Stimulated activated CD4-positive, alpha-beta T cell treated with anti-CD3 and anti-CD28 coated beads, Interleukin-1b, Interleukin-23, amount 100 ng/mL, for 1 hour (primary cell): ENCODE results near the gene KIF3A.

ENCODE experiments used
- DNase-seq, 2 donors: peaks; one replicate each; pipeline ENCODE4 v3.0.0-alpha.2; 2020; ENCODE audit warnings: low read depth in 2 of 2

The KIF3A gene

DNA sequence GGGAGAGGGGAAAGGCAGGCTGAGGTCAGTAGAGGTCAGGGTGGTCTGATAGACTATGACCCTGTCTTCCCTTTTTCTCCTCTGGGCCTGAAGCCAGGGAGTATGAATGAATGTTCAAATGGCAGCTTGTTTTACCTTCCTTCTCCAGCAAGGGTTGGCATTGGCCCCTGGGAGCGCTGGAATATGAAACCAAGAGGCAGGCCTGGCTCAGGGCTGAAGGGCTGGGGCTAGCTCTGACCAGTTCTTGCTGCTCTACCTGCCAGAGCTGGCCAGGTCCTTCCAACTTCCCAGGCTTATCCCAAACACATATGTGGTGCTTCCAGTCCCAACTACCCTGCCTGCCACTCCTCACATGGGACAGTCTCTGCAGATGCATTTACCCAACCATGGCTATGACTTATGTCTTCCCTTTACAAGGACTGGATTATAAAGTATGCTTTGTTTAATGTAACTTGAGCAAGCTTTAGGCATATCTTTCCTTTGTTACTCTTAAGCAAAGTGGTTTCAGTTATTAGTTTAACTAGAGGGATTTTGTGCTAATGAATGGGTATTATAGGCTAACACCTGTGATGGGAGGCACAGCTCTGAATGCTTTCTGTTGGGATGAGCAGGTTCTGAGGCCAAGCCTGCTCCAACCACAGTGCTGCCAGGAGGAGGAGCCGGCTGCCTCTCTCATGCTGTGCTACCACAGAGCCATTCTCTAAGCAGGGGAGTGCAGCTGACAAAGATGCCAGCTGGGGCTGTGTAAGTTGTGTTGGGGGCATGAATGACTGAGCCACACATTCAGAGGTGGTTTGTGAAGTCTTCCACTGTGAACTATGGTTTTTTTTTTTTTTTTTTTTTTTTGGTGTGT is 16.0 kb upstream of the KIF3A start:
- no peak for DNase-seq

DNA sequence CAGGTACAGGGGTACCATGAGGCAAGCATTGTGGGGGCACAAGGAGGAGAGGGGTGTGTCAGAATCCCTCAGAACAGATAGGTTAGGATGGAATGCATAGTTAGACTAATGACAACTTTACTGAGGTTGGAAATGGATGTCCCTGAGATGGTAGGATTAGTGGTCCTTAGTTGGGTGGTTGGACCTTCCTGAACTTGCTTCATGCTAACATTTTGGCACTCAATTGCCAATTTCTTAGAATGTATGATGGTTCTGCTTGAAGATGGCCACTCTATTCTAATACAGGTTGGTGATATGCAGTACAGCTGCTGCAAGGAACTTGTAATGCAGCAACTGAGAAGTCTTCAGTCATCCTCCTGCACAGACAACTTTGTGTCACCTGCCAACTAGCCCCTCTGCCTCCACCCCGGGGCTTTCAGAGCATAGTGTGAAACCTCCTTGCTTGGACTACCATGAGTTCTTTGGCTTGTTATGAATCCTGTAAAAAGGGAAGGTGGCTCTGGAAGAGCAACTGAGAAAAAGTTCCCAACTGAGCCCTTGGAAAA is 15.3 kb upstream of the KIF3A start:
- DNase-seq: no peak

DNA sequence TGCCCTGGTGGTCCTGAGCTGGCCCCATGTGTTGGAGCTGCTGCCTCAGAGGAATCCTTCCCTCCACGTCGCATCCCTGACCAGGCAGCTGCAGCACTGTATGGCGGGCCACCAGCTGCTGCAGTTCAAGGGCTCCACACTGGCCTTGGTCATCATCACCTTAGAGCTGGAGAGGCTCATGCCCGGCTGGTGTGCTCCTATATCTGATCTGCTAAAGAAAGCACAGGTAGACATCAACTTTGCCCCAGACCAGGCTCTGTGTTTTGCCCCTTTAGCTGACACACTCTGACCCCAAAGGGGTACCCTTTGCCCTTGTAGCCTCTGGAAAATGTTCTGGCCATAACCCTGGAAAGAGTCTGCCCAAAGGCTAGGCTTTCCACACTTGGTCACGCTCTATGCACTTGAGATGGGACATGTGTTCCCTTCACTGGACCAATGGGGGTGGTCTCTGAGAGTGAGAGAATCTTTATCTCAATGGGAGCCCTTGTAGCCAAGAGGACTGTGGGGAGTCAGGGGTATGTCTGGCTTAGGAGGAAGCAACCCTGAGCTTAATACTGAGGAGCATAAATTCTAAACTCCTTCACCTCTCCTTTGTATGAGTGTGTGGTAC is 14.7 kb upstream of the KIF3A start:
- no peak for DNase-seq

DNA sequence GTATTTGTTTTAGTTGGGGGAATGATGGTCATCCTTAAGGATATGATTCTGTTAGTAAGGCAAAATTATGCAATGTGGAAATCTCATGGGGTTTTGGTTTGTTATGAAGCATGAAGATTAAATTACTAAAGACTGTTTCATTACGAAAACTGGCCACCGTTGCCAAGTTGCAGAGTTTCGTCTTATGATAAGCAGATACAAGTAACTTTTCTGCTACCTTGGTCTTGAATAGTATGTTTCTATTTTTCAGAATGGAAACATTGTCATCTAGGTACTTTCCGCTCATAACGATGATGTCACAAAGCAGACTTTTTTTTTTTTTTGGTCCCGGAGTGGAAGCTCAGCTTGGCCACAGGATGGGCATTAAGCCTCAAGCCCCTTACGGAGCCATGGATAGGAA is 14.1 kb upstream of the KIF3A start:
- DNase-seq: no peak

DNA sequence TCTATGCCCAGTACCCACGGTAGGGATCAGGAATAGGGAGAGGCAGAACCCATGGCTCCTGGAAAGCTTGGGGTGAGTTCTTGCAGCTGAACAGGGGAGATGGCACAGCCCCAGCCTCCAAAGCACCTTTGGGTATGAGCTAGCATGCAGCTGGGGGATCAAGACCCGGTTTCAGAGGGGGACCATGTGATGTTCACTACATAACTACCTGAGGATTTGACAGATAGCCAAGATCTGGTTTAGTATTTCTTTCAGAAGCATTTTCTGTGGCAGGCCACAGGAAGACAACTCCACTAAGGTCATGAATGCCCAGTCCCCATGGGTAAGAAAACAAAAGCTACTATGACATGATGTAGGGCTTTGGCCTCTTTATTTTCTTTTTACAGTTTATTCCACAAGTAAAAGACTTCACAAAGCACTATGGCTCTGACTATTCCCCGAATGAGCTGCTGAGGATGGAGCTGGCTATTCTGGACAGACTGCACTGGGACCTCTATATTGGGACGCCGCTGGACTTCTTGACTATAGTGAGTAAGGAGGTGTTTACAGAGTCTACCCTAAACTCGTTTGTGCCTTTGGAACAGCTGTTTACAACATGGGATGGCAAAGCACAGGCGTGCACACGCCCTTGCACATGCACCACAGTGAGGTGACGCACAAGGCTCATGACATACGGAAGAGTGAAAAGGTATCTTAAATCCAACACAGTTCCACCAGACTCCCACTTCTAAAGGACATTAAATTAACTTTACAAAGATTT is 13.3 kb upstream of the KIF3A start:
- DNase-seq: no peak

DNA sequence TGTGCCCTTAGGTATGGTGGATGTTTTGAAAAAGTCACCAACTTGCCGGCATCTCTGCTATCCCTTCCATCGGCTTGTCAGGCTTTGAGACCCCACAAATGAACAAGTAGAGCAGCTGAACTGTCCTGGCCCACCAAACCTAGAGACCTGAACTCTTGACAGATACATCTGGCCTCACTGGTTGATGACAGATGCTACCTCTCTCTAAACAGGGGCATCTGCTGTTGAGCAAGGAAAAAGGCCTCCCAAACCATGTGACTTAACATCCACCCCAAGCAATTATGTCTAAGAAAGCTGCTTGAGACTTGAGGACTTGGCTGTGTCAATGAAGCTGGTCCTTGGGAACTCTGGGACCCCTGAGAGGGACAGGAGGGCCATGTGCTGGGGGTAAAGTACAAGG is 12.2 kb upstream of the KIF3A start:
- no peak for DNase-seq

DNA sequence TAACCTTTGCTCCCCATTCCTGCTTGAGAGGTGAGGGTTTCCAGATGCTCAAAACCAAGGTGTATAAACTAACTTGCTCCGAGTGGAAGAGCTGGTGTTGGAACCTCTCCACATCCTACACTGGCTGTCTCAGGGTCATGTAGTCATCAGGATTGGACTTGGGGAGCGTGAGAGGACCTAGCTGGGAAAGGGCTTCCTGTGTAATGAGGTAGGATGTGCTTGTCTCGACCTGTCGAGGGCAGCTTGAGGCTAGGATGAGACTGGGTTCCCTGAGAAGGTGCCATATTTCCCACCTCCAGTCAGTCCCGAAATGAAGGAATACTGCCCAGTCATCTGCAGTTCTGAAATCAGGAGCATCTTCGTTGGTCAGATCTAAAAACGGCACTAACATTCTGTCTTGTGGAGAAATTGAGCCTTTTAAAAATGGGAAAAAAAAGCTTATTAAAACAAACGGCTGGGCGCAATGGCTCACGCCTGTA is 11.2 kb upstream of the KIF3A start:
- DNase-seq: no peak

DNA sequence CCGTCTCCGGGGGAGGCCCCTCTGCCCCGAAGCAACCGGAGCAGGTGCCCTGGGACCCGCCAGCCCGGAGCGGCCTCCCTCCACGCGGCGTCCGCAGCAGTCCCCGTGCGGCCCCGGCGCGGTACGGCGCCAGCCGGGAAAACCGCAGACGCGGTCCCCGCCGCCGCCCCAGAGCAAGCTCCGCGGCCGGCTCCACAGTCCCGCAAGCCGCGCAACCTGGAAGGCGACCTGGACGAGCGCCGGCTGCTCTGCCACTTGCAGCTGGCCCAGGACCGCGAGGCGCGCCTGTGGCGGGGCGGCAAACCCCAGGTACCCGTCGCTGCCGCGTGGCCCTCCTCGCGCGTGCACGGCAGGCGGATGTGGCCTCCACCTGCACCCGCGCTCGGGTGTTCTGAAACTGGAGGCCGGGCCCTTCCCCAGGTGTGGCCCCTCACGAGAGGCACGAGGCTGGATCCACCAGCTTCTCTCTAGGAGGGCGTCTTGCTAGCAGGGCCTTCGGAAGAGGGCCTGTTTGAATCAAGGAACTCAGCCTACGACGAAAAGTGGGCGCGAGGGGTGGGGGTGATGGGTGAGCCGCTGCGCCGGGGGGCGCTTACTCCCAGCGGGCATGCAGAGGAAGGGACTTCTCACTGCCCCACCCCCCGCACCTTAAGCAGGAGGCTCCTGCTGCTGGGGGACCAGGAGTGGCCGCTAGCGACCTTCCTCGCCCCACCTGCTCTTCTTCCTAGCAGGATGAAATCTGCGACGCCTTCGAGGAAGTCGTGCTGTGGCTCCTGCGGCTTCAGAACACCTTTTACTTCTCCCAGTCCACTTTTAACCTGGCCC is 10.5 kb upstream of the KIF3A start:
- peak; percentile 13 to 17 for DNase-seq

DNA sequence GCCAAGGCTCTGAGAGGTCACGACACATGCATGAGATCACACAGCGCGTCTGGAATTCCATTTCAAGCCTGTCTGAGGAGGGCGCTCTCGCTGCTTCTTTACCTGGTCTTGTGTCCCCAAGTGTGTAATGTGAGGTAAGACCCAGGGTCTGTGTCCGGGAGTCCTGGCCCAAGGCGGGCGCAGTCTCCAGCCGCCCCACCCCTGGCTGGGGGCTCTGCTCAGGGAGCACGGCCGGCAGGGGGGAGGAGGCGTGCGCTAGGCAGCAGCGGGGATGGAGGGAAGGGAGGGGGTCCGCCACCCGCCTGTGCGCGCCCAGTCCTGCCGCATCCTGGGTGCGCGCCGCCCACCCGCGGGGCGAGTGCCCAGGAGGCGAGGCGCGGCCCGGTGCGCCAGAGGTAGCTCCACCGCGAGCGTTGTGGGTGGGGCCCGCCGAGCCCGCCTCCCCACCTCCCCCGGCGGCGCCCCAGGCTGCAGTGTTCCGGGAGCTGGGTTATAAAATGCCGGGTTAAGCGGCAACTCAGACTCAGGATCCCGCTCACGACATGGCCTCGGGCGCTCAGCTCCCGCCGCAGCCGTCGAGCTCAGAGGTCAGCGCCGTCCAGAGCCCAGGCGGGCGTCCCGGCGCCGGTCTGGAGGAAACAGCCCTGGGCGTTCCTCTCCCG is 9.7 kb upstream of the KIF3A start, which contains the start of gene CCNI2:
CCNI2 (plus strand) TSS at position 473 of the 662 bp plus-strand sequence; CDS start at position 543, 70 bp downstream.
- DNase-seq: peak; percentile 28 to 37

DNA sequence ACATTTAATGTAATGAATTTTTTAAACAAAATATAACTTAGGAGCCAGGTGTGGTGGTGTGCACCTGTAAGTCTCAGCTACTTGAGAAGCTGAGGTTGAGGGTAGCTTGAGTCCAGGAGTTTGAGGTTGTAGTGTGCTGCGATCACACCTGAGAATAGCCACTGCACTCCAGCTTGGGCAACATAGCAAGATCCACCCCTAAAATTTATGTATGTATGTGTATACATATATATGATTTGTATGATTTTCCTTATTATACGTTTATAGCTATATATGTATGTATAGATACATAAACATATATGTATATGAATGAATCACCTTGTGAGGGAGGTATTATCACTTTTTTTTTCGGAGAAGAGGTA is 9.2 kb upstream of the KIF3A start:
- no peak for DNase-seq

DNA sequence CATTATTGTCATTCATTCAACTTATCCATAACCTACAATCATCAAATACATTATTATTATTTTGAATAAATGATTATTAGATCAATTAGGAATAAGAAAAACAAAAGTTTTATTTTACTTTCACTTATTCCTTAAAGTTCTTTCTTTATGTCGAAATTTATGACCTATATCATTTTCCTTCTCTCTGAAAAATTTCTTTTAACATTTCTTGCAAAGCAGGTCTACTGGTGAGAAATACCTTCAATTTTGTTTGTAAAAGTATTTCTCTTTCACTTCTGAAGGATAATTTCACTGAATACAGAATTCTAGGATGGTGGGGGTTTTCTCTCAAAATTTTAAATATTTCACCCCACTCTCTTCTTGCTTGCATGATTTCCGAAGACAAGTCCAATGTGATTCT is 7.3 kb upstream of the KIF3A start:
- DNase-seq: no peak

DNA sequence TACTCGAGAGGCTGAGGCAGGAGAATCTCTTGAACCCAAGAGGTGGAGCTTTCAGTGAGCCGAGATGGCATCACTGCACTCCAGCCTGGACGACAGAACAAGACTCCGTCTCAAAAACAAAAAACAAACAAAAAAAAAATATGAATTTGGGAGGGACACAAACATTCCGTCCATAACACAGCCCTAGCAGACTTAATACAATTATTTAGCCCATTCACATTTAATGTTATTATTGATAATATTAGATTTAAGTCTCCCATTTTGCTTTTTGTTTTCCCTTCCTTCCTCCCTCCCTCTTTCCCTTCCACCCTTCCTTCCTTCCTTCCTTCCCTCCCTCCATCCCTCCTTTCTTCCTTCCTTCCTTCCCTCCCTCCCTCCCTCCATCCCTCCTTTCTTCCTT is 5.3 kb upstream of the KIF3A start:
- no peak for DNase-seq

DNA sequence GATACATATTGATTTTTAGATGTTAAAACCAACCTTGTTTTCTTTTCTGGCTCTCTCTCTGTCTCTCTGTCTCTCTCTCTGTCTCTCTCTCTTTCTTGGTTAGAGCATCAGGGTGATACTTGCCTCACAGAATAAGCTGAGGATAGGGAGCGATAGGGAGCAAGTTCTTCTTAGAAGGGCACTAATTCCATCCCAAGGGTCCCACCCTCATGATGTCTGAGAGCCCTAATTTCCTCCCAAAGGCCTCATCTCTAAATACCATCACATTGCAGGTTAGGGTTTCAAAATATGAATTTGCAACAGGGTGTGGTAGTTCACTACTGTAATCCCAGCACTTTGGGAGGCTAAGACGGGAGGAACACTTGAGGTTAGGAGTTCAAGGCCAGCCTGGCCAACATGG is 4.8 kb upstream of the KIF3A start:
- DNase-seq: no peak

DNA sequence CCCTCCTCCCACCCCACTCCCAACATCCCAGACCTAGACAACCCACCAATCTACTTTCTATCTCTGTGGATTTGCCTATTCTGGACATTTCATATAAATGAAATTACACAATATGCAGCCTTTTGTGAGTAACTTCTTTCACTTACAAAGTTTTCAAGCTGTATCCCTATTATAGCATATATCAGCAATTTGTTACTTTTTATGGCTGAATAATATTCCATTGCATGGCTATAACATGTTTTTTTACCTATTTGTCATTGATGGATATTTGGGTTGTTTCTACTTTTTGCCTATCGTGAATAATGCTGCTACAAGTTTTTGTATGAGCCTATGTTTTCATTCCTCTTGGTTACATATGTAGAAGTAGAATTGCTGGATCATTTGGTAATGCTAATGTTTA is 1.9 kb upstream of the KIF3A start:
- DNase-seq: no peak

DNA sequence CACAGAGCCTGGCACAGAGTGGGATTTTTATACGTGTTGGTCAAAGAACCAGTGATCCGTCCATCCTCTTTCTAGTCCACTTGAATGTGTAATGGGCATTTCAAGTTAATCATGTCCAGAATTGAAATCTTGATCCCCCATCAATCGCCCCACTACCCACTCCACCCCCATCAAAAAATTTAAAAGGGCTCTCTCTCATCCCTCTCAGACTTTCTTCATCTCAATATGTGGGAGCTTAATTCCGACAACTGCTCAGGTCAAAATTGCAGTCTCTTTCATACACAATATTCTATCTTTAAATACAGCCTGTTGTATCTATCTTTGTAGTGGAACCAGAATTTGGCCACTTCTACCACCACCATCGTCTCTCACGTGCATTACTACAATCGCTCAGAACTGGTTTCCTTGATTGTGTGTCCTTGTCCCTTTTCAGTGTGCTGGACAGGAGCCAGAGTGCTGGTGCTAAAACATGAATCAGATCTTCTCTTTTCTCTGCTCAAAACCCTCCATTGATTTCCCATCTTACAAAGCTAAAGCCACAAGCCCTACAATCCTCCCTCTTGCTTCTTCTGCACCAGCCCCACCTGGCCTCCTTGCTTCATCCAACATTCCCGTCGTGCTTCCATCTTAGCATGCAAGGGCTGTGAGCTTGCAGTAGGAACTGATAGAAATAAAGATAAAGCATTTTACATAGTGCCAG is 786 bp upstream of the KIF3A start:
- DNase-seq: no peak

DNA sequence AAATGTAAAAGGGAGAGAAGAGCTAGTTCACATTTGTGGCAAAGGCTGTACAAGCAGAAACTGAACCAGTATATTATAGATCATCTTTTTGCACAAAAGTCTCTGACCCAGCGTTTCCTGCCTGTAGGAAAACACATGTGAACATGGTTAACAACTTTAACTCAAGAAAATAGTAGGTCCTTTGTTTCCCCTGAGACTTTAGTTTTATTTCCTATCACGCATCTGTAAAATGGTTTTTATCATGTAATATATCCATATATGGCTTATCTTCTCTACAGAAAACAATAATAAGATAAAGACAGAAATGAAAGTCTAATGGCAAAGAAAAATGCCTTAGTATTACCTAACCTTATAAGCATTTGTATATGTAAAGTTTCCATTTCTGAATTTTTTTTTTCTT is 2.7 kb downstream of the KIF3A start:
- no peak for DNase-seq

DNA sequence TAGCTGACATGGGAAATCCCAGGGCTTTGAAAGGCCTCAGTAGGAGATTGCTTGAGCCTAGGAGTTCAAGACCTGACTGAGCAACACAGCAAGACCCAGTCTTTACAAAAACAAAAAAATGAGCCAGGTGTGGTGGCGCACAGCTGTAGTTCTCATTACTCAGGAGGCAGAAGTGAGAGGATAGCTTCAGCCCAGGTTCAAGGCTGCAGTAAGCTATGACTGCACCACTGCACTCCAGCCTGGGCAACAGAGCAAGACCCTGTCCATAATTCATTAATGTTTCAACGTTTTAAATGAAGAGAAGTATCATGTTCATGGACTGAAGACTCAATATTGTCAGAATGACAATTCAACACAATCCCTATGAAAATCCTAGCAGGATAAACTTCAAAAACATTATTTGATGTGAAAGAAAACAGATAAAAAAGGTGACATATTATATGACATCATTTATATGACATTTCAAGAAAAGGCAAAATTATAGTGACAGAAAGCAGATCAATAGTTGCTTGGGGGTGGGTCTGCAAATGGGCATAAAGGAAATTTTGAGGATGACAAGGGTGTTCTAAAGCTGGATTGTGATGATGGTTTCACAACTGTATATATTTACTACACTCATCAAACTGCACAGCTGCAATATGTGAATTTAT is 3.7 kb downstream of the KIF3A start:
- DNase-seq: no peak

DNA sequence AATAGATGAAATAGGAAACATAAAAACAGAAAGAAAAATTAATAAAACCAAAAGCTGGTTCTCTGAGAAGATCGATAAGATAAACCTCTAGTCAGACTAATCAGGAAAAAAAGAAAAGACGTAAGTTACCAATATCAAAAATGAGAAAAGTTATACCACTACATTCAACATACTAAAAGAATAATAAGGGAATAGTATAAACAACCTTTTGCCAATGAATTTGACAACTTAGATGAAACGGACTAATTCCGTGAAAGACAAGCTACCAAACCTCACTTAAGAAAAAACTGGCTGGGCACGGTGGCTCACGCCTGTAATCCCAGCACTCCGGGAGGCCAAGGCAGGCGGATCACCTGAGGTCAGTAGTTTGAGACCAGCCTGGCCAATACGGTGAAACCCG is 7.5 kb downstream of the KIF3A start:
- no peak for DNase-seq

DNA sequence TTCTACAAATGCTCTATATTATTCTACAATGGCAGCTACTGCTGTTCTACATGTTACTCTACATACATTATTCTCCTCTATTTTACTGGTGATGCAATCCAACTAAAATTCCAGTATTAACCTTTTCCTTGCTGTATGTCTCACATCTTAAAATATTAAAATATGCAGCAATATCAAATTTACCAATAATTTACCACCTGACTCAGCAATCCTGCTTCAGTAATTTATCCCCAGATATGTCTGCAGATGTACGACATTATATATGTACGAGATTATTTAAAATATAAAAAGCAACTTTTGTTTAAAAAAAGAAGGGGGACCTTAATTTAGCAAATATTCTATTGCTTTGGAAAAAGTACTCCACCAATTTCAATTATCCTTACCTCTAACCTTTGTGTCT is 11.6 kb downstream of the KIF3A start:
- no peak for DNase-seq
